HEK293 (cell line): Measurements from ENCODE around the gene ARL6IP5.

Experiments
- CTCF ChIA-PET: fragments of 350-600 bp; formaldehyde crosslinking; extraction: SDS; loops from one replicate; lab custom pipeline; 2021; ENCODE audit warnings: antibody characterized with exemption; lab: Yijun Ruan, JAX
- POLR2A ChIA-PET: fragments of 300-600 bp; formaldehyde crosslinking; extraction: SDS; loops from one replicate; lab custom pipeline; 2020; ENCODE audit warnings: antibody characterized with exemption, inconsistent platforms; lab: Yijun Ruan, JAX
- H3K27ac ChIP-seq: fragments of 200-500 bp; sonication (Bioruptor generic); 2 replicates; pipeline ENCODE4 v1.5.1; 2014; ENCODE audit warnings: low read depth, low read length, control low read depth, inconsistent platforms; ENCODE audit errors: extremely low read depth
- H3K36me3 ChIP-seq, 2 experiments: fragments of 200-500 bp in 1 of 2; sonication (Bioruptor generic) in 1 of 2; 1 replicate in 1 of 2; 2 replicates in 1 of 2; pipeline ENCODE4 v1.5.1; 2014 to 2017; ENCODE audit warnings: inconsistent platforms in 2 of 2, low read length in 2 of 2; ENCODE audit not compliant: control insufficient read depth in 2 of 2, insufficient read depth in 1 of 2
- H3K4me1 ChIP-seq: fragments of 200-500 bp; sonication (Bioruptor generic); 2 replicates; pipeline ENCODE4 v1.5.1; 2014; ENCODE audit warnings: mild to moderate bottlenecking, low read length, inconsistent platforms; ENCODE audit not compliant: control insufficient read depth, insufficient read depth
- H3K4me3 ChIP-seq: 2 replicates; pipeline ENCODE4 v1.5.1; 2011; ENCODE audit warnings: low read depth, mild to moderate bottlenecking, control low read depth, low read length, moderate library complexity
- H3K9me3 ChIP-seq: fragments of 200-500 bp; sonication (Bioruptor generic); 2 replicates; pipeline ENCODE4 v1.5.1; 2014; ENCODE audit warnings: low read depth, low read length, inconsistent platforms; ENCODE audit not compliant: control insufficient read depth, insufficient read depth
- GLIS1 ChIP-seq: fragments of 450-650 bp; formaldehyde crosslinking; IDR thresholded peaks from 2 replicates; pipeline ENCODE4 v1.5.1; 2016; ENCODE audit warnings: missing biosample characterization, missing genetic modification characterization
- HOXA7 ChIP-seq: sonication (generic); formaldehyde crosslinking; IDR thresholded peaks from 2 replicates; pipeline ENCODE4 v1.8.1; 2022; ENCODE audit warnings: missing genetic modification reagents, borderline replicate concordance
- RBAK ChIP-seq: fragments of 450-650 bp; formaldehyde crosslinking; IDR thresholded peaks from 2 replicates; pipeline ENCODE4 v1.5.1; 2016; ENCODE audit warnings: missing biosample characterization, missing genetic modification characterization
- ZBTB21 ChIP-seq: fragments of 450-650 bp; formaldehyde crosslinking; IDR thresholded peaks from 2 replicates; pipeline ENCODE4 v1.5.1; 2017; ENCODE audit warnings: missing biosample characterization, missing genetic modification characterization
- ZNF2 ChIP-seq: fragments of 450-650 bp; formaldehyde crosslinking; IDR thresholded peaks from 2 replicates; pipeline ENCODE4 v1.5.1; 2016; ENCODE audit warnings: missing biosample characterization, missing genetic modification characterization
- ZNF214 ChIP-seq: fragments of 450-650 bp; formaldehyde crosslinking; IDR thresholded peaks from 2 replicates; pipeline ENCODE4 v1.5.1; 2017; ENCODE audit warnings: missing biosample characterization, mild to moderate bottlenecking, missing genetic modification characterization, borderline replicate concordance
- ZNF23 ChIP-seq: fragments of 450-650 bp; formaldehyde crosslinking; IDR thresholded peaks from 2 replicates; pipeline ENCODE4 v1.5.1; 2016; ENCODE audit warnings: missing biosample characterization, missing genetic modification characterization, borderline replicate concordance
- ZNF394 ChIP-seq: fragments of 450-650 bp; formaldehyde crosslinking; IDR thresholded peaks from 2 replicates; pipeline ENCODE4 v1.5.1; 2016; ENCODE audit warnings: missing biosample characterization, missing genetic modification characterization, mild to moderate bottlenecking, moderate library complexity, borderline replicate concordance
- ZNF404 ChIP-seq: fragments of 450-650 bp; formaldehyde crosslinking; IDR thresholded peaks from 2 replicates; pipeline ENCODE4 v1.5.1; 2017; ENCODE audit warnings: missing biosample characterization, missing genetic modification characterization
- ZNF530 ChIP-seq: fragments of 450-650 bp; formaldehyde crosslinking; IDR thresholded peaks from 2 replicates; pipeline ENCODE4 v1.5.1; 2016; ENCODE audit warnings: low read depth, missing biosample characterization, missing genetic modification characterization
- ZNF561 ChIP-seq: fragments of 450-650 bp; IDR thresholded peaks from 2 replicates; pipeline ENCODE4 v1.5.1; 2018; ENCODE audit warnings: missing biosample characterization, missing genetic modification characterization, borderline replicate concordance
- ZNF623 ChIP-seq: fragments of 450-650 bp; formaldehyde crosslinking; IDR thresholded peaks from 2 replicates; pipeline ENCODE4 v1.5.1; 2016; ENCODE audit warnings: missing biosample characterization, missing genetic modification characterization
- ZNF792 ChIP-seq: fragments of 450-650 bp; formaldehyde crosslinking; IDR thresholded peaks from 2 replicates; pipeline ENCODE4 v1.5.1; 2016; ENCODE audit warnings: missing biosample characterization, missing genetic modification characterization
- ZNF830 ChIP-seq: fragments of 450-650 bp; IDR thresholded peaks from 2 replicates; pipeline ENCODE4 v1.5.0; 2018; ENCODE audit warnings: missing biosample characterization, missing genetic modification characterization, low read depth, mild to moderate bottlenecking, moderate library complexity
- TF ChIP-seq, protein P1 (sequence below): fragments of 450-650 bp; formaldehyde crosslinking; IDR thresholded peaks from 2 replicates; pipeline ENCODE4 v1.5.1; 2016; ENCODE audit warnings: missing biosample characterization, missing genetic modification characterization
- TF ChIP-seq, protein P2 (sequence below): fragments of 450-650 bp; formaldehyde crosslinking; IDR thresholded peaks from 2 replicates; pipeline ENCODE4 v1.5.1; 2017; ENCODE audit warnings: missing biosample characterization, missing genetic modification characterization
- TF ChIP-seq, protein P3 (sequence below): fragments of 450-650 bp; formaldehyde crosslinking; IDR thresholded peaks from 2 replicates; pipeline ENCODE4 v1.5.1; 2016; ENCODE audit warnings: missing biosample characterization, missing genetic modification characterization
- TF ChIP-seq, protein P4 (sequence below): fragments of 450-650 bp; formaldehyde crosslinking; IDR thresholded peaks from 2 replicates; pipeline ENCODE4 v1.5.1; 2016; ENCODE audit warnings: missing biosample characterization, missing genetic modification characterization
- TF ChIP-seq, protein P5 (sequence below): fragments of 450-650 bp; formaldehyde crosslinking; IDR thresholded peaks from 2 replicates; pipeline ENCODE4; 2016; ENCODE audit warnings: missing biosample characterization, missing genetic modification characterization
- TF ChIP-seq, protein P6 (sequence below): fragments of 450-650 bp; formaldehyde crosslinking; conservative IDR thresholded peaks from 2 replicates; pipeline ENCODE4 v1.5.1; 2016; ENCODE audit warnings: low read depth, missing biosample characterization, missing genetic modification characterization

ARL6IP5 gene

DNA sequence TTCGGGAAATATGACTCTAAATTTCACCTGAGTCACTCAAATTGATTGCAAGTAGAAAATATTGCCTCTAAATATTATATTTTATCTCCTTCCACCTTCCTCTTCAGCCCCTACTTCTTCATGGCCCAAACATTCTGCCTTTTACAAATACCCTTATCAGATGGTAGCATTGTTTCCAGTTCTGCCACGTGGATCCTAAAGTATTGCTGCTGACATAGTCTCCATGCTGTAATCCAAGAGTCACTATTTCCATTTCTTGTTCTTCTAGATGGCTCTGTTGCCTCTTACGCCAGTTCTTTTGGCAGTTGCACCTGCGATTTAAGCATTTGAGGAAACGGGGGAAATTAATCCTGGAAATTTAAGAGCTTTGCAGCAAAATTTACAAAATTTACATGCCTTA is 24.1 kb downstream of the ARL6IP5 start (continued):
- TF ChIP-seq HOXA7 (CRISPR knock-in tag) = no peak
- TF ChIP-seq ZBTB21 = no peak

DNA sequence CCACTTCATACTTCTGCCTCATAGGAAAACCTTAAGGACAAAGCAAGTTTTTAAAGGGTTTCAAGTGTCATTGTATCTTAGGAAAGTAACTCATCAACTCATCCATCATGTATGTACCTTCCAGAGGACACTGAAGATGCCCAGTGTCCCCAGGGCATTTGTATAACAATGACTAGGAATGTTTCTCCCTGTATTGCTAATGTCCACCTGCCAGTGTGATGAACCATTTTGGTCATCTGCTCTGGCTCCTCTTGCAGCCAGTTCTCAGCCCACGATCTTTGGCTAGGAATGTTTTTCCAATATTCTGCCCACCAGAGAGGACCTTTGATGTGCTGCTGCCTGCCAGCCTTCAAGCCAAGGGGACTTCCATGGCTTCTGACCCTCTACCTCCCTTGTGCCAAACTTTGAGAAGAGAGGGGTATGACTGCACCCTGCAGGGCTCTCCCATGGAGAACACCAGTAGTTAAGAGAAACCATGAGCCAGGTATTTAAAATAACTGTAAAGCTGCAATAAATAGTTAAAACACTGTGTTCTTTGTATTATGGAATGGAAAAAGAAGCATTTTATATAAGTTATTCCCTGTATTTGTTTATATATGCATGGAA is 26.3 kb downstream of the ARL6IP5 start:
- ChIA-PET CTCF (no interaction called here), POLR2A (no interaction called here)
- no peaks in the 10 kb centered on the region for H3K4me1 ChIP-seq
- H3K27ac ChIP-seq = no peak overlapping the region
- H3K4me3 ChIP-seq = no peak overlapping the region
- H3K36me3 ChIP-seq = no peaks in the 10 kb centered on the region
- TF ChIP-seq ZNF530 = no peak
- TF ChIP-seq ZNF2 (tag by site-specific recombination) = no peak
- TF ChIP-seq RBAK = no peak
- TF ChIP-seq, protein P1, sequence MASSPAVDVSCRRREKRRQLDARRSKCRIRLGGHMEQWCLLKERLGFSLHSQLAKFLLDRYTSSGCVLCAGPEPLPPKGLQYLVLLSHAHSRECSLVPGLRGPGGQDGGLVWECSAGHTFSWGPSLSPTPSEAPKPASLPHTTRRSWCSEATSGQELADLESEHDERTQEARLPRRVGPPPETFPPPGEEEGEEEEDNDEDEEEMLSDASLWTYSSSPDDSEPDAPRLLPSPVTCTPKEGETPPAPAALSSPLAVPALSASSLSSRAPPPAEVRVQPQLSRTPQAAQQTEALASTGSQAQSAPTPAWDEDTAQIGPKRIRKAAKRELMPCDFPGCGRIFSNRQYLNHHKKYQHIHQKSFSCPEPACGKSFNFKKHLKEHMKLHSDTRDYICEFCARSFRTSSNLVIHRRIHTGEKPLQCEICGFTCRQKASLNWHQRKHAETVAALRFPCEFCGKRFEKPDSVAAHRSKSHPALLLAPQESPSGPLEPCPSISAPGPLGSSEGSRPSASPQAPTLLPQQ (tag by site-specific recombination) = no peak
- TF ChIP-seq ZNF561 (tag by site-specific recombination) = no peak
- no peak for TF ChIP-seq ZNF623 (tag by site-specific recombination)
- TF ChIP-seq GLIS1 = no peak
- TF ChIP-seq, protein P2, sequence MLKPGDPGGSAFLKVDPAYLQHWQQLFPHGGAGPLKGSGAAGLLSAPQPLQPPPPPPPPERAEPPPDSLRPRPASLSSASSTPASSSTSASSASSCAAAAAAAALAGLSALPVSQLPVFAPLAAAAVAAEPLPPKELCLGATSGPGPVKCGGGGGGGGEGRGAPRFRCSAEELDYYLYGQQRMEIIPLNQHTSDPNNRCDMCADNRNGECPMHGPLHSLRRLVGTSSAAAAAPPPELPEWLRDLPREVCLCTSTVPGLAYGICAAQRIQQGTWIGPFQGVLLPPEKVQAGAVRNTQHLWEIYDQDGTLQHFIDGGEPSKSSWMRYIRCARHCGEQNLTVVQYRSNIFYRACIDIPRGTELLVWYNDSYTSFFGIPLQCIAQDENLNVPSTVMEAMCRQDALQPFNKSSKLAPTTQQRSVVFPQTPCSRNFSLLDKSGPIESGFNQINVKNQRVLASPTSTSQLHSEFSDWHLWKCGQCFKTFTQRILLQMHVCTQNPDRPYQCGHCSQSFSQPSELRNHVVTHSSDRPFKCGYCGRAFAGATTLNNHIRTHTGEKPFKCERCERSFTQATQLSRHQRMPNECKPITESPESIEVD (tag by site-specific recombination) = no peak
- TF ChIP-seq, protein P3, sequence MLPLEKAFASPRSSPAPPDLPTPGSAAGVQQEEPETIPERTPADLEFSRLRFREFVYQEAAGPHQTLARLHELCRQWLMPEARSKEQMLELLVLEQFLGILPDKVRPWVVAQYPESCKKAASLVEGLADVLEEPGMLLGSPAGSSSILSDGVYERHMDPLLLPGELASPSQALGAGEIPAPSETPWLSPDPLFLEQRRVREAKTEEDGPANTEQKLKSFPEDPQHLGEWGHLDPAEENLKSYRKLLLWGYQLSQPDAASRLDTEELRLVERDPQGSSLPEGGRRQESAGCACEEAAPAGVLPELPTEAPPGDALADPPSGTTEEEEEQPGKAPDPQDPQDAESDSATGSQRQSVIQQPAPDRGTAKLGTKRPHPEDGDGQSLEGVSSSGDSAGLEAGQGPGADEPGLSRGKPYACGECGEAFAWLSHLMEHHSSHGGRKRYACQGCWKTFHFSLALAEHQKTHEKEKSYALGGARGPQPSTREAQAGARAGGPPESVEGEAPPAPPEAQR (tag by site-specific recombination) = no peak
- no peak for TF ChIP-seq ZNF404 (tag by site-specific recombination)
- TF ChIP-seq ZNF830 = no peak
- TF ChIP-seq, protein P4, sequence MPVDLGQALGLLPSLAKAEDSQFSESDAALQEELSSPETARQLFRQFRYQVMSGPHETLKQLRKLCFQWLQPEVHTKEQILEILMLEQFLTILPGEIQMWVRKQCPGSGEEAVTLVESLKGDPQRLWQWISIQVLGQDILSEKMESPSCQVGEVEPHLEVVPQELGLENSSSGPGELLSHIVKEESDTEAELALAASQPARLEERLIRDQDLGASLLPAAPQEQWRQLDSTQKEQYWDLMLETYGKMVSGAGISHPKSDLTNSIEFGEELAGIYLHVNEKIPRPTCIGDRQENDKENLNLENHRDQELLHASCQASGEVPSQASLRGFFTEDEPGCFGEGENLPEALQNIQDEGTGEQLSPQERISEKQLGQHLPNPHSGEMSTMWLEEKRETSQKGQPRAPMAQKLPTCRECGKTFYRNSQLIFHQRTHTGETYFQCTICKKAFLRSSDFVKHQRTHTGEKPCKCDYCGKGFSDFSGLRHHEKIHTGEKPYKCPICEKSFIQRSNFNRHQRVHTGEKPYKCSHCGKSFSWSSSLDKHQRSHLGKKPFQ (tag by site-specific recombination) = no peak
- no peak for TF ChIP-seq ZNF394 (tag by site-specific recombination)
- H3K9me3 ChIP-seq = no peaks in the 10 kb centered on the region

DNA sequence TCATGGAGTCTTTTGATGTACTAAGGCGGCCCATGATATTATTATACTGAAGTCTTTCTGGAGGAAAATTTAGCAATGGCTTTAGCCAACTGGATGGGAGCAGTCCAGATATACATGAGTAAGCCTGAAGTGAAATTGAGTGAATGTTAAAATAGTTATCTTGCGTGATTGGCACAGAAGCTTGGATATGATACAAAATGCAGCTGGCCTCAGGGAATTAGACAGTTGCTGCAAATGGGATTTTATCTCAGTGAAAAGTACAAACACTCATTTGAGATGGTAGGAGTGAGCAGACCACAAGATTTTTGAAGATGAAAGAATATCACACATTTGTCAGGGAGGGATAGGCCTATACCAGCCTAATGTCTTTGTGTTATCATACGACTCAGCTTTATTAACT is 28.8 kb downstream of the ARL6IP5 start:
- ChIA-PET POLR2A (no interaction called here), CTCF (interaction anchor here (1.3 kb wide), 2 partner anchors 193 to 313 kb away, joined by 3 to 5 read pairs; no protein-coding TSS in a partner anchor)
- H3K27ac ChIP-seq = no peak overlapping the region
- H3K4me1 ChIP-seq = no peaks in the 10 kb centered on the region
- no peak overlapping the region for H3K4me3 ChIP-seq
- no peaks in the 10 kb centered on the region for H3K36me3 ChIP-seq
- H3K9me3 ChIP-seq = no peaks in the 10 kb centered on the region
- TF ChIP-seq, protein P5, sequence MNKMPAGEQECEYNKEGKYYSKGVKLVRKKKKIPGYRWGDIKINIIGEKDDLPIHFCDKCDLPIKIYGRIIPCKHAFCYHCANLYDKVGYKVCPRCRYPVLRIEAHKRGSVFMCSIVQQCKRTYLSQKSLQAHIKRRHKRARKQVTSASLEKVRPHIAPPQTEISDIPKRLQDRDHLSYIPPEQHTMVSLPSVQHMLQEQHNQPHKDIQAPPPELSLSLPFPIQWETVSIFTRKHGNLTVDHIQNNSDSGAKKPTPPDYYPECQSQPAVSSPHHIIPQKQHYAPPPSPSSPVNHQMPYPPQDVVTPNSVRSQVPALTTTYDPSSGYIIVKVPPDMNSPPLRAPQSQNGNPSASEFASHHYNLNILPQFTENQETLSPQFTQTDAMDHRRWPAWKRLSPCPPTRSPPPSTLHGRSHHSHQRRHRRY = no peak
- TF ChIP-seq ZNF792 (tag by site-specific recombination) (no peak), ZNF214 (no peak), ZNF23 (tag by site-specific recombination) (no peak)
- TF ChIP-seq, protein P6, sequence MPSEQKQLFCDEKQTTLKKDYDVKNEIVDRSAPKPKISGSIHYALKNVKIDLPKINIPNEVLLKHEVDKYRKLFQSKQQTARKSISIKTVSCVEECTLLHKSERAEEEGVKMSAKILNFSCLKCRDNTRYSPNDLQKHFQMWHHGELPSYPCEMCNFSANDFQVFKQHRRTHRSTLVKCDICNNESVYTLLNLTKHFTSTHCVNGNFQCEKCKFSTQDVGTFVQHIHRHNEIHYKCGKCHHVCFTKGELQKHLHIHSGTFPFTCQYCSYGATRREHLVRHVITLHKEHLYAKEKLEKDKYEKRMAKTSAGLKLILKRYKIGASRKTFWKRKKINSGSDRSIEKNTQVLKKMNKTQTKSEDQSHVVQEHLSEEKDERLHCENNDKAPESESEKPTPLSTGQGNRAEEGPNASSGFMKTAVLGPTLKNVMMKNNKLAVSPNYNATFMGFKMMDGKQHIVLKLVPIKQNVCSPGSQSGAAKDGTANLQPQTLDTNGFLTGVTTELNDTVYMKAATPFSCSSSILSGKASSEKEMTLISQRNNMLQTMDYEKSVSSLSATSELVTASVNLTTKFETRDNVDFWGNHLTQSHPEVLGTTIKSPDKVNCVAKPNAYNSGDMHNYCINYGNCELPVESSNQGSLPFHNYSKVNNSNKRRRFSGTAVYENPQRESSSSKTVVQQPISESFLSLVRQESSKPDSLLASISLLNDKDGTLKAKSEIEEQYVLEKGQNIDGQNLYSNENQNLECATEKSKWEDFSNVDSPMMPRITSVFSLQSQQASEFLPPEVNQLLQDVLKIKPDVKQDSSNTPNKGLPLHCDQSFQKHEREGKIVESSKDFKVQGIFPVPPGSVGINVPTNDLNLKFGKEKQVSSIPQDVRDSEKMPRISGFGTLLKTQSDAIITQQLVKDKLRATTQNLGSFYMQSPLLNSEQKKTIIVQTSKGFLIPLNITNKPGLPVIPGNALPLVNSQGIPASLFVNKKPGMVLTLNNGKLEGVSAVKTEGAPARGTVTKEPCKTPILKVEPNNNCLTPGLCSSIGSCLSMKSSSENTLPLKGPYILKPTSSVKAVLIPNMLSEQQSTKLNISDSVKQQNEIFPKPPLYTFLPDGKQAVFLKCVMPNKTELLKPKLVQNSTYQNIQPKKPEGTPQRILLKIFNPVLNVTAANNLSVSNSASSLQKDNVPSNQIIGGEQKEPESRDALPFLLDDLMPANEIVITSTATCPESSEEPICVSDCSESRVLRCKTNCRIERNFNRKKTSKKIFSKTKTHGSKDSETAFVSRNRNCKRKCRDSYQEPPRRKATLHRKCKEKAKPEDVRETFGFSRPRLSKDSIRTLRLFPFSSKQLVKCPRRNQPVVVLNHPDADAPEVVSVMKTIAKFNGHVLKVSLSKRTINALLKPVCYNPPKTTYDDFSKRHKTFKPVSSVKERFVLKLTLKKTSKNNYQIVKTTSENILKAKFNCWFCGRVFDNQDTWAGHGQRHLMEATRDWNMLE (tag by site-specific recombination) = no peak
